Measurements from ENCODE around the gene PPP3CA.

PPP3CA gene

GRCh38 chr4:101175896-101176676 lies 171.2 kb downstream of the PPP3CA start:
- no peak for DNase-seq (ENCODE audit: low read depth)

GRCh38 chr4:101174679-101175345 lies 172.5 kb downstream of the PPP3CA start:
- DNase-seq (ENCODE audit: low read depth) = no peak

GRCh38 chr4:101172369-101172768 lies 175.0 kb downstream of the PPP3CA start:
- no peak for DNase-seq (ENCODE audit: low read depth)

GRCh38 chr4:101171747-101172146 lies 175.6 kb downstream of the PPP3CA start:
- DNase-seq (ENCODE audit: low read depth) = no peak

GRCh38 chr4:101169044-101170014 lies 178.0 kb downstream of the PPP3CA start:
- DNase-seq (ENCODE audit: low read depth) = peak; percentile 58

GRCh38 chr4:101163936-101164335 lies 183.4 kb downstream of the PPP3CA start:
- no peak for DNase-seq (ENCODE audit: low read depth)

- DNase-seq (ENCODE audit: low read depth) = no peak
Observed at GRCh38 chr4:101162990-101163380, 184.3 kb downstream of the PPP3CA start.

GRCh38 chr4:101160792-101161592 lies 186.3 kb downstream of the PPP3CA start:
- DNase-seq (ENCODE audit: low read depth) = no peak

GRCh38 chr4:101158507-101158906 lies 188.8 kb downstream of the PPP3CA start:
- no peak for DNase-seq (ENCODE audit: low read depth)

- DNase-seq (ENCODE audit: low read depth) = peak; percentile 8
Observed at GRCh38 chr4:101158134-101158482, 189.2 kb downstream of the PPP3CA start.

GRCh38 chr4:101157415-101158133 lies 189.8 kb downstream of the PPP3CA start:
- DNase-seq (ENCODE audit: low read depth) = peak; percentile 8

- DNase-seq (ENCODE audit: low read depth) = no peak
Observed at GRCh38 chr4:101156619-101157310, 190.6 kb downstream of the PPP3CA start.

GRCh38 chr4:101155945-101156344 lies 191.4 kb downstream of the PPP3CA start:
- DNase-seq (ENCODE audit: low read depth) = no peak

GRCh38 chr4:101155368-101155767 lies 192.0 kb downstream of the PPP3CA start:
- DNase-seq (ENCODE audit: low read depth) = peak; percentile 37

- DNase-seq (ENCODE audit: low read depth) = no peak
Observed at GRCh38 chr4:101153653-101154052, 193.7 kb downstream of the PPP3CA start.

GRCh38 chr4:101152521-101152920 lies 194.8 kb downstream of the PPP3CA start:
- DNase-seq (ENCODE audit: low read depth) = no peak

- DNase-seq (ENCODE audit: low read depth) = no peak
Observed at GRCh38 chr4:101148551-101148950, 198.8 kb downstream of the PPP3CA start.

- no peak for DNase-seq (ENCODE audit: low read depth)
Observed at GRCh38 chr4:101147283-101147682, 200.0 kb downstream of the PPP3CA start.

GRCh38 chr4:101145021-101145420 lies 202.3 kb downstream of the PPP3CA start:
- no peak for DNase-seq (ENCODE audit: low read depth)

GRCh38 chr4:101142259-101142658 lies 205.1 kb downstream of the PPP3CA start:
- no peak for DNase-seq (ENCODE audit: low read depth)
